Liver (tissue), 2 donors: ENCODE measurements around the gene PARN.

Experiments used
- CTCF ChIP-seq: fragments of 150-350 bp; IDR thresholded peaks from 2 replicates; pipeline ENCODE4 v1.5.1; 2017; ENCODE audit warnings: improper control_type of control experiment, low read depth, low read length; ENCODE audit not compliant: missing input control
- ZBTB33 ChIP-seq: IDR thresholded peaks from 2 replicates; pipeline ENCODE4 v1.6.1; 2016; ENCODE audit warnings: antibody characterized with exemption
- donor health status: healthy.

DNA sequence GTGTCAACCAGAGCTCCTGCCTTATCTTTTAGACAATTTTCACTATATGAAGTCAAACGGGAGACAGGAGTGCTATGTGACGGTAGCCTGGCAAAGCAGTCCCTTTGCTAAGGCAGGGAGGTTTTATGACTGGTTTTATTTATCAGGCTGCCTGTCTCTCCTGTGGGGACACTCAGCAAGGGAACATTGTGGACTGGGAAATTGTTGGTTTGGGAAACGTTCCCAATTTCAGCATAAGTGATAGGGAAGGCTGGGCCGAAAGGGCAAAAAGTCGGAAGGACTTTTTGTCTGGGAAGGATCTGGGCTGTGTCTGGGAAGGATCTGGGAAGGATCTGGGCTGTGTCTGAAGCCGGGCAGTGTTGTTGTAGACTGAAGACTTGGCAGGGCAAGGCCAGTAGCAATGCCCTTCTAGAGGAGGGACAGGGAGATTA is 211.2 kb downstream of the PARN start:
- TF ChIP-seq CTCF (no peak), ZBTB33 (no peak)
